SK-N-DZ (cell line): Measurements from ENCODE around the gene AGO3.
"Not testable (repeated sequence)": the region's sequence is repeated elsewhere in the genome, so short reads cannot be mapped to it uniquely, and the experiment has no call there.

Experiments
- DNase-seq: peaks from one replicate; pipeline ENCODE4 v3.0.0-alpha.2; 2015; ENCODE audit warnings: low spot score

AGO3 gene

DNA sequence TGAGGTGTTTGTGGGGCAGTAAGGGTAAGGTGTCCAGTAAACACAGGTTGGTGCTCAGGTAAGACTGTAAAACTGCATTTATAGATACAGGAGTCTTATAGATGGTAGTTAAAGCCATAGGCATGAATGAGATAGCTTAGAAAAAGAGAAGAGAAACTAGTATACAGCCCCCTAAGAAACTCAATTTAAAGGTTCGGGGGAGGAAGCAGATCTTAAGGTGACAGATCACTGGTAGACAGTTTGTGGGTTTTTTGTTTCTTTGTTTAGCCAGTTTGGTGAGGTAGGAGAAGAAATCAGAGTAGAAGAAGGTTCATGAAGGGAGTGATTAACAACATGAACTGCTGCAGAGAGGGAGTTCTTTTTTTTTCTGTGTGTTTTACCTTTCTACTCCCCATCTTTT, 6.1 kb upstream of the AGO3 start:
- DNase-seq: no peak

DNA sequence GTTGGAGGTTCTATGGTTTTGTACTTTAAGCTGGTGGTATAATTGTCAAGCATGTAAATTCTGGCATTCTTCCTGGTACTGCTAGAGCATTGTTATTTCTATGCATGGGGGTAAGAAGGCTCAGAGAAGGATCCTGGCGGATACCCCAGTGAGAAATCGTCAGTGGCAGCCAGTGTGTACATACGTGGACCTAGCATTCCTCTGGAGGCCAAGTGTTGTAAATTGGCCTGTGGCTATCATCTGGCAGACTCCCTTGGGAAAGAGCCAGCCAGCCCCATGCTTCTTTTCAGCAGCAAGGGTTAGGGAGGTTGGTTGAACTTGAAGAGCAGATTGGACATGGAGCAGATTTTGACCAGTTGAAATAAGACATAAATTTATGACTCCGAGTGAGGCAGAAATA, 5.2 kb upstream of the AGO3 start:
- DNase-seq: no peak

DNA sequence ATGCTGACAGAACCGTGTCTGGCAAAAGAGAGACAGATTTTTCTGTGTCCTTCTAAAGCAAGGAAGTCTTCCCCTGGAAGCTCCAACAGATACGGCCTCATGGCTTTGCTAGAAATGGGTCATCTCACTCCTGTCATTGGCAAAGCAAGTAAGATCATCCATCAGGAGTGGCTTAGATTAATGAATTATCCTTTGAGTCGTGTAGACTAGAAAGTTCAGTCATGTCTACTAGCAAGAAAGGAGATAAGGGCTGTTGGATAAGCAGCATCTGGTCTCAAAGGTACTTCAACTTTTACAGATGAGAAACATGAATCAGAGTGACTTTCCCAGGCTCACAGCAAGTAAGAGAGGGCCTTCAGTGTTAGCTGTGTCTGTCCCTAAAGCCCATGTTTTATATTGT, 3.4 kb upstream of the AGO3 start:
- no peak for DNase-seq

DNA sequence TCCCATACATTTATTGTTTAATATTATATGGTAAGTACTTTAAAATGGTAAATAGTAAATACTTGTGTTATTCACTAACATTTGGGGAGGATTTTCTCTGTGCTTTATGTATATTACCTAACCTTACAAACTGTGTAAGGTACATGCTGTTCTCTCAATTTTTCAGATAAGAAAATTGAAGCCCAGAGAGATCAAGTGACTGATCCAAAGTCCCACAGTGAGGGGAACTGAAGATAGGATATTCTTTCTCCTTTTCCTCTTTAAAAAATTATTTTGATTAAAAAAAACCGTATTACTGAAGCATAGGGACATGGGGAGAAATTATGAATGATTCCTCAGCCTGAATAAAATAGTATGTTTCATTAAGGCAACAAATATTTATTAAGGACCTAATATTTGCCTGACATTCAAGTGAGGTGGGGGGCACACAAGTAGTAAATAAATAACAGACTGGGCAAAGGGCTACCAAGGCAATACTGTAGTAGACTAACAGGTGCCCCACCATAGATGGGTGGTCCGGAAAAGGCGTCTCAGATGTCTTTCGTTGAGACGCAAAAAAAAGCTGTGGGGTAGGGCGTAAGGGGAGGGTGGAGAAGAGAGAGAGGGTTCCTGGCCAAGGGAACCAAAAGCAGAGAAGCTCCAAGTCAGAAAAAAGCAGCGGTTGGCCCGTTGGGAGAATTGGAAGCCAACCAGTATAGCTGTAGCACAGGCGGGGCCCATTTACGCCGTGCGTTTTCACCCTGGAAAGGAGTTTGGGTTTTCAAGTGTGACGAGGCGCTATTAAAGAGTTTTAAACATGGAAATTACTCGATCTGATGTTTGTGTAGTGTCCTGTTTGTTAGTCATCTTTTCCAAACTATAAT, 944 bp upstream of the AGO3 start:
- peak; percentile 11 for DNase-seq

DNA sequence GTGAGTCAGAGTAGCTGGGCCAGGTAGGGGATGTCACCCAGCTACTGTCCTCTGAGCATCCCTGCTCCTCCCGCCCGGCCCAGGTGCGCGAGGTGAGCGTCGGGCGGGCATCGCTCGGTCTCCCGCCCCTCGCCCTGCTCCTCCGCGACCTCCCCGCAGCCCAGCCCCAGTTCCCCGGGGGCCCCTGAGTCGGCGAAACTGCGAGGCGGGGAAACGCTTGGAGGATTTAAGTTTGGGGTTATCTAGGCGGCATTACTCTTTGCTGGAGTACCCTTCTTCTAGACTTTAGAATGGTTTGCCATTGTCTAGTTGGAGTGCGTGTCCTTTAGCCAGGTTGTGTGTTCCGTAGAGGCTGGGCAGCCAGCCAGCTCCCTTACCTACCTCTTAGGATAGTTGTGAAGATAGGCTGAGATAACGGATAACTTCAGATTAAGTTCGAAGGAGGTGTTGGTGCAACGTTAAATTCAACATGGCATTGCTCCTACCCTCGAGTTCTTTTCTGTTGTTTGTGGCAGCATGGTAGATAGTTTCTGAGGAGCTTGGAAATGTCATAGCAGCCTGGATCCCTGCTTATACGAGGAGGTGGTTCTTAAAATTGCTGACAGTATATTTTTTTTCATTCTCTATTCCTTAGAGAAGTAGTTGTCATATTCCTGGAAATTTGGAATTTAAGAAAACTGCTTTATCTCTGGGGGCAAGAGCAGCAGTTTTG, 697 bp downstream of the AGO3 start:
- DNase-seq: peak; percentile 6

DNA sequence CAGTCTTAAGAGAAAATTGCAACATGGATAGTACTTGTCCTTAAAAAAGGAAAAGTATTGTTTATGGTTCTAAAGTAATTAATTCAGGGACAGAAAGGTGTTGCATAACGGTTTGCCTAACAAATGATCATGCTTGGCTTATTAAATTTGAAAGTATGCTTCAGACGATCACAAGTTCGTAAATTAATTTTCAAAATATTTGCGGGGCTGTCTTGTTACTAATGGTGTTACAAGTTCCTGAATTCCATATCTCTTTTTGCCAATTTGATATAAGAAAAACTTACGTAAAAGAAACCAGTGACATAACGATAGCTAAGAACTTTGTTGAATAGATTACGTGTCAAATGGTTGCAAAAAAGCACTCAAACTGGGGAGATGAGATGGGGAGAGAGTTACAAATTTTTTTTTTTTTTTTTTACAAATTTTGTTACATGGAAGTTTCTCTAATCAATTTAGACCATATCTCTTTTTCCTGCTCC, 1.3 kb downstream of the AGO3 start:
- DNase-seq: no peak

DNA sequence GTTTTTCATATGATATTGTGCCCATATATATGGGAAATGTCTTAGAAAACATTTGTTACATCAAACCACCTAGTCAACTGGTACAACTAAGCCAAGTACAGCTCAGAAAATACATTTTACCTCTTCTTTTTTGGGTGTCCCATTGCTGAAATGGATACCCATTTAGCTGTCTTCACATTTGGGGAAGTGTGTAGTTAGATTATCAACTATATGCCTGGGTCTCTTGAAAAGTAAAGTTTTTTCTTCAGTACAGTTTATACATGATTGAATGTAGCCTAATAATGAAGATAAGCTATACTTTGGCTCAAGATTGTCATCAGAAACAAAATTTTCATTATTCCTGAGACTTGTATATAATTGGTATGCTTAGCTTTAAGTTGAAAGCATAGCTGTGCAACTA, 2.0 kb downstream of the AGO3 start:
- no peak for DNase-seq

DNA sequence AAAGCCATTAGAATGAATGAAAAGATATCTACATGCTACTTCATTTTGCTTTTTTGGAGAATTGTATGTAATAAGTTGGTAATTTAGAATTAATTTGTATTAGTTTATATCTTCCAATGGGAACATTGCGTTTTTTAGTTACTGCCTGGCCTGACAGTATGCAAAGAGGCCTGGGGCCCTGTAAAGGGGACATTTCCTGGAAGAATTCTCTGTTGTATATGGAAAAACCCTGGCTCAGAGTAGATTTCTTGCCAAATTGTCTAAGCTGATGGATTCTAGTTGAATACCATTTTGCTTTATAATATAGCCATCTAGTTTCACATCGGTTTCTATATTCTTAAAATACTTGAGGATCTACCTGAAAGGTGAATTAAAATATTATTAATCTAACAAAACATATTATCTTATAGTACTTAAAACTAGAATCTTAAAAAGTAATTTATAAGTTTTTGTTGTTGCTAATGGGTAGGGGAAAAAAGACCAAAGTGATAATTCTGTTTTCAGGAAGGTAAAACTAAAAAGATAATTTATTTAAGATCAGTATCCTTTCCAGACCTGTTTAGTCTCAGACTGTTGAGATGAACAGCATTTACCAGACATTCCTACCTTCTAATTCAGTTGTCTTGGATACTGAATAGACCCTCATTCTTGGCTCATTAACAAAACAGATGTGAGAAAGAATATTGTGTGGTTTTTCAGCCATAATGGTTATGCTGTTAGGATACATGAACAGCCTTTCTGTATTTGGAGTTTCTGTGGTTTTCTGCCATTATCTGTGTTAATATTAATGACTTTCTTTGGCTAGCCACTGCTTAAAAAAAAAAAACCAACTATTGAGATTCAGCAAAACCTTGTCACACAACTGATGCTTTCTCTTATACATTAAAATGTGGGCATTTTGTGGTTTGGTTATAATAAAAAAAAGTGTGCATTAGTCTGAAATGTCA, 4.8 kb downstream of the AGO3 start:
- DNase-seq: peak; percentile 32

DNA sequence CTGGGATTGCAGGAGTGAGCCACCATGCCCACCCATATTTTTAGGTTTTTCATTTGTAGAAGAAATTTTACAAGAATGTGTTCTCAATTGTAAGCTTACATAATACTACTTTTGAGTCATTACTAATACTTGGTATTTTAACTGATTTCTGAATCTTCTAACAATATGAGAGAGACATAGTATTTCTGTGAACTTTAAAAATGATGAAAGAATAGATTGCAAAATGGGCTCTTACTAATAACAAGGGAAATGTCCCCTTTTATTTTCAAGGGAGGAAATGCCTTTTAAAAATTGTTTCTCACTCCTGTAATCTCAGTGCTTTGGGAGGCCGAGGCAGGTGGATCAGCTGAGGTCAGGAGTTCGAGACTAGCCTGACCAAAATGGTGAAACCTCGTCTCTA, 5.9 kb downstream of the AGO3 start:
- DNase-seq: no peak

DNA sequence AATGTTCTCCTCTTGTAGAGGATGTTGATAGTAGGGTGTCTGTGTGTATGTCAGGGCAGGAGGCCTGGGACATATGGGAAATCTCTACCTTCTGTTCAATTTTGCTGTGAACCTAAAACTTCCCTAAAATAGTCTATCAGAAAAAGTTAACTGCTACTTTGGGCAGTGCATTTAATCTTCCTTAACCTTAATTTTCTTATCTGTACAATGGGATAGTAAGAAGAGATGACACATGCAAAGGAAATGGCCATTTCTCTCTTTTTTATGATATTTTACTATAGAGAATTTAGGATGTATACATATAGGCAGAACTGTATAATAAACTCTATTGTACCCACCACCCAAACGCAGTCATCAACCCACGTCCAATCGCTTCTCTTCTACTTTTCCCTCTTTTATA, 8.6 kb downstream of the AGO3 start:
- DNase-seq: no peak

DNA sequence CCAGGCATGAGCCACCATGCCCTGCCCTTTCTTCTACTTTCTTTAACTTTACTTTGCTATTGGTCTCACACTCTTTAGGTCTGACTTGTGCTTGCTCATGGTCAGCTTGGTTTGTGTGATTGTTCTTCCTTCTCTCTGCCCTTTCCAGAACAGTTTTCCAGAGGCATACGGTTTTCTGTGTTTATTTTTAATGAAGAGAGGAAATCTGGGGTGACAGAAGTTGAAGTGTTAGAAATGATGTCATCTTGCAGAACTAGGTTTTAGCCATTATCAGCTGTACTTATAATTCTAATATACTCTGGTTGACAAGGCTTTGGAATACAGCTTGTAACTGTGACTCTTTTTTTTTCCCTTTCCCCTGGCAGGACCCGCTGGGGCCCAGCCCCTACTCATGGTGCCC, 14.4 kb downstream of the AGO3 start:
- no peak for DNase-seq

DNA sequence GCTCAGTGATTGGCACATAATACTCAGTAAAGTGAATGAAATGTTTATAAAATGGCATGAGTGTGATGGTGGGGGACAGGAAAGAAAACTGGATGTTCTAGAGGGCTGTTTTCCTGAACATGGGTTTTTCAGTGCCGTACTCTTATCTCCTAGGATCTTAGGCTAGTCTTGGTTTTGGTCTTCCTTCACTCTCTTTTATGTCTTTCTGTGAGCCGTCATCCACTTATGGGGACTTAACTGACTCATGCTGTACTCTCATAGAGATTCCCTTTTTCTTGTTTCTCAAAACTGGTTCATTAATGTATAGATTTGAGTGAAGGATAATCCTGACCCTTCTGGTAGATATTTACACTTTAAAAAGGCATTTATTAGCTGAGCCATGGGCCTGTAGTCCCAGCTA, 16.6 kb downstream of the AGO3 start:
- no peak for DNase-seq

DNA sequence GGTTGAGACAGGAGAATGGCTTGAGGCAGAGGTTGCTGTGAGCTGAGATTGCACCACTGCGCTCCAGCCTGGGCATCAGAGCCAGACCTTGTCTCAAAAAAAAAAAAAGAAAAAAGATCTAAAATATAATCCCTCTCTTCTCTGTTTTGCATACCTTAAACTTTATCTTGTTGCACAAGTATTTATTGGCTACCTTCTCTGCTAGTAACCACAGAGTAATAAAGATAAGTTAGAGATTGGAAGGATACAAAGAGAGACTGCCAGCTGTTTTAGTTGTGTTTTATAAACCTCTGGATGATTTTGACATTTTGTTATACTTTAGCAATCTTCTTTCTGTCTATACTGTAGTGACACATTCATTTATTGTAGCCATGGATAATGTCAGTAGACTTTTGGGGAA, 27.7 kb downstream of the AGO3 start:
- DNase-seq: no peak

DNA sequence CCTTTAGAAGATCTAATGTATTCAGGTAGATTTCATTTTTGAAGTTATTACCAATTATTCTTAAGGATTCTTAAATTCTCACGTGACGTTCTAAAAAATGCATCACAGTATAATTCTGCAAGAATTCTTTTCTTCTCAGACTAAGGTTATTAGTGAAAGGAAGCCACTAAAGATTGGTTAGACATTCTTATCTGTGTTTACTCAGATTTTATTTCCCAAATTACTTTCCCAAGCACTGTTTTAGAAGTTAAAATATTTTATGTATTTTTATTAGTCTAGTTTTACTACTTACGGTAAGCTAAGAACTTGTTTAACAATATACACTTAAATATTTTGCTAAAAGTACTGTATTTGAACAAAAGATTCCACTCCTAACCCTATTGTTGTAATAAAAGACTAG, 28.4 kb downstream of the AGO3 start:
- DNase-seq: no peak

DNA sequence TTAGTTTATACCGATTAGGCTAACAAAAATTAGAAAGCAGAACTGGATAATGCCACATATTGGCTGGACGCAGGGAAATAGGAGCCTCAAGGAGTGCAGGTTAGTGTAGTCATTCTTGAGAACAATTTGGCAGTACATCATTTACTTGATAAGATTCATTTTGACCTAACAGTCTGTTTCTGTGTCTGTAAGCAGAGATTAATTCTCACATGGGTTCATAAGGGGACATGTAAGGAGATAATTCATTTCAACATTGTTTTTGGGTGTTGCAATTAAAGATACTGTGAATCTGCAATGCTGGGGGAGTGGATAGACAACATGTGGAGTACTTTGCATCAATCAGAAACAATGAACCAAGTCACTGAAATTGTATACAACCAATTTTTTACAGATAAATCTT, 32.0 kb downstream of the AGO3 start:
- no peak for DNase-seq

DNA sequence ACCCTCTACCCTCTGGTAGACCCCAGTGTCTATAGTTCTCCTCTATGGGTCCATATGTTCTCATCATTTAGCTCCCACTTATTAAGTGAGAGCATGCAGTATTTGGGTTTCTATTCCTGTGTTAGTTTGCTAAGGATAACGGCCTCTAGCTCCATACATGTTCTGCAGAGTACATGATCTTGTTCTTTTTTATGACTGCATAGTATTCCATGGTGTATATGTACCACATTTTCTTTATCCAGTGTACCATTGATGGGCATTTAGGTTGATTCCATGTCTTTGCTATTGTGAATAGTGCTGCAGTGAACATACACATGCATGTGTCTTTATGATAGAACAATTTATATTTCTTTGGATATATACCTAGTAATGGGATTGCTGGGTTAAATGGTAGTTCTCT, 33.4 kb downstream of the AGO3 start:
- not testable (repeated sequence) for DNase-seq

DNA sequence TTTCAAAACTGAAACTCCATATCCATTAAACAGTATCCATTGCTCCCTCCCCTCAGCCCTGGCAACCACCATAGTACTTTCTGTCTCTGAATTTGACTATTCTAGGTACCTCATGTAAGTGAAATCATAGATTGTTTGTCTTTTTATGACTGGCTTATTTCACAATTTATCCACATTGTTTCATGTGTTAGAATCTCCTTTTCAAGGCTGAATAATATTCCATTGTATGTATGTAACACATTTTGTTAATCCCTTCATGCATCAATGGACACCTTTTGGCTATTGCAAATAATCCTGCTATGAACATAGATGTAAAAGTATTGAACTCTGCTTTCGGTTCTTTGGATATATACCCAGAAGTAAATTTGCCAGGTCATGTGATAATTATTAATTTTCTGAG, 37.5 kb downstream of the AGO3 start:
- DNase-seq: no peak

DNA sequence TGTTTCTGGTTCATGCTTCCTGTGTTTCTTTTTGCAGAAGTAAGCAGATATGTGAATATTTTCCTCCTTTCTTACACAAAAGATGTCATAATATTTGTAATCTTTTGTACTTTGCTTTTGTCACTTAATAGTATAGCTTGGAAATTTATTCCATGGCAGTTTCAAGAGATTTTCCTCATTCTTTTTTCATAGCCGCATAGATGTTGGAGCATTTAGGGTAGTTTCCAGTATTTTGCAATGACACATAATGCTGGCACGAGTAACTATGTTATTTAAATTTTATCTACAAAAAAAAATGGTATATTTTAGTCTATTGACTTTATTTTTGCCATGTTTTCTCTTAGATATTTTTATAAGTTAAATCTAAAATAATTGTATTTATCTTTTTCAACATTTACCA, 40.7 kb downstream of the AGO3 start:
- no peak for DNase-seq

DNA sequence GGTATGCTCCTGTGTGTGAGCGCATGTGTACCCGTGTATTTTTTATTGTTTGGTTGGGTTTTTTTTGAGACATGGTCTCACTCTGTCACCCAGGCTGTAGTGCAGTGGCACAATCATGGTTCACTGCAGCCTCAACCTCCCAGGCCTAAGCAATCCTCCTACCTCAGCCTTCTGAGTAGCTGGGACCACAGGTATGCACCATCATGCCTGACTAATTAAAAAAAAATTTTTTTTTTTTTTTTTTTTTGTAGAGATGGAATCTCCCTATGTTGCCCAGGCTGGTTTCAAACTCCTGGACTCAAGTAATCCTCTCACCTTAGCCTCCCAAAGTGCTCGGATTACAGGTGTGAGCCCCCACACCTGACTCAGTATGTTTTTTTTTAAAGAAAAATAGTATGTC, 41.7 kb downstream of the AGO3 start:
- not testable (repeated sequence) for DNase-seq

DNA sequence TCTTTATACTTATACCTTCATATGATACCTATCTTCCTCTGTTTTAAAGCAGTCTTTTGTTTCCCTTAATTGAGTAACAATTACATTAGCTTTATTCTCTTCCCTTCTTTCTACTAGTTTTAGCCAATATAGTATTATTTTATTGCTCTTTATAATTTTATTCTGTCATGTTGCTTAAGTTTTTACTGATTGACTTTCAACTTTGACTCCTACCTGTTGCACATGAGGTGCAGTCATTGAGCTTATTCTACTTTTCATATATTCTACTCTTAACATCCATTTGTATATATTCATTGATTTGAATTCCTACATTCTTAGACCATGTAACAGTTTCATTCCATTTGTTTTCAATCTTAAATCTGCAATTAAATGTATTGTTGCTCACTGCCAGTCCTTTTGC, 49.2 kb downstream of the AGO3 start:
- DNase-seq: no peak

DNA sequence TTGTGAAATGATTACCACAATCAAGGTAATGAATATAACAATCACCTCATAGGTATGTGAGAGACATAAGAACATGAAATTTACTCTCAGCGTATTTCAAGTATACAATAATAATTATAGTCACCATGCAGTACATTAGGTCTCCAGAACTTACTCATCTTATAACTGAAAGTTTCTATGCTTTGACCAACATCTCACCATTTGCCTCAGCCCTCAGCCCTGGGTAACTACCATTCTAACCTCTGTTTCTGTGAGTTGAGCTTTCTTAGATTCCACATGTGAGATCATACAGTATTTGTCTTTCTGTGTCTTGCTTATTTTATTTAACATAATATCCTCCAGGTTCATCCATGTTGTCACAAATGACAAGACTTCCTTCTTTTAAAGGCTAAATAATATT, 57.3 kb downstream of the AGO3 start:
- no peak for DNase-seq

DNA sequence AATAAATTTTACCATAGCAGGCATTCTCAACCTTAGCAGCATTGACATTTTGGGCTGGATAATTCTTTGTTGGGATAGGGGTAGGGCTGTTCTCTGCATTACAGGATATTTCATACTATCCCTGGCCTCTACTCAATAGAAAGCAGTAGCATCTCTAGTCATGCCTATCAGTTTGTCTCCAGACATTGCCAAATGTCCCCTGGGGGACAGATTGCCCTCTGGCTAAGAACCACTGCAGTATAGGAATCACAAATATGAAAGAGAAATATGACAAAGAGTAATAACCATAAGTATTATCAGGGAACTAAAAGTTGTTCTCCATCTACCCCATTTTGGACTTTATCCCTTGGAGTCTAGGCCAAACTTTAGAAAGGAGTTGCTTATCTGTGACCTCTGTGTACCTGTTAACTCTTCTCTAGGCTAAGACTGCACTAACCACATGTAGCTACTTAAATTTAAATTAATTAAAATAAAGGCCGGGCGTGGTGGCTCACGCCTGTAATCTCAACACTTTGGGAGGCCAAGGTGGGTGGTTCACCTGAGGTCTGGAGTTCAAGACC, 76.1 kb downstream of the AGO3 start:
- DNase-seq: no peak
